H1 (cell line): Measurements from ENCODE around the gene SV2C. TPM values are rescaled to one million over a fixed set of nuclear protein-coding genes. Genes with fewer than 3 reads are reported as not detected.

Experiments
- CBX8 ChIP-seq: fragments of 300-800, 300-1000 bp; sonication (generic); IDR thresholded peaks from 2 replicates; pipeline ENCODE4 v1.7.1; 2016; ENCODE audit warnings: low read depth, low read length, borderline replicate concordance
- EZH2 ChIP-seq: fragments of 200-600 bp; sonication (generic); IDR thresholded peaks from 2 replicates; pipeline ENCODE4 v1.7.1; 2012; ENCODE audit warnings: low read depth, mild to moderate bottlenecking, moderate library complexity, low read length, inconsistent platforms; ENCODE audit not compliant: severe bottlenecking
- FOSL1 ChIP-seq: IDR thresholded peaks from 2 replicates; pipeline ENCODE4 v1.6.1; 2011; ENCODE audit warnings: mild to moderate bottlenecking, low read depth, low read length, moderate library complexity; ENCODE audit not compliant: insufficient read depth
- GABPA ChIP-seq: IDR thresholded peaks from 2 replicates; pipeline ENCODE4 v1.6.1; 2011; ENCODE audit warnings: mild to moderate bottlenecking, low read length, moderate library complexity, borderline replicate concordance; ENCODE audit not compliant: insufficient read depth
- GTF2F1 ChIP-seq: IDR thresholded peaks from 2 replicates; pipeline ENCODE4 v1.6.1; 2012; ENCODE audit warnings: low read depth, low read length, improper control_type of control experiment, borderline replicate concordance
- HDAC2 ChIP-seq, 2 experiments: fragments of 300-600 bp in 1 of 2; sonication (generic) in 1 of 2; IDR thresholded peaks; 2 replicates each; pipeline ENCODE4 v1.6.1; 2011 to 2012; ENCODE audit warnings: low read depth in 2 of 2, low read length in 2 of 2, mild to moderate bottlenecking in 2 of 2, moderate library complexity in 2 of 2, borderline replicate concordance in 1 of 2, inconsistent platforms in 1 of 2
- HDAC6 ChIP-seq: IDR thresholded peaks from one replicate; pipeline ENCODE4 v1.7.1; 2012; ENCODE audit warnings: low read depth, mild to moderate bottlenecking, inconsistent platforms, low read length, moderate library complexity
- JUND ChIP-seq: IDR thresholded peaks from 2 replicates; pipeline ENCODE4 v1.6.1; 2011; ENCODE audit warnings: mild to moderate bottlenecking, improper control_type of control experiment, low read length
- KDM5A ChIP-seq: fragments of 200-600 bp; IDR thresholded peaks from 2 replicates; pipeline ENCODE4 v1.7.1; 2012; ENCODE audit warnings: mild to moderate bottlenecking, low read length, inconsistent platforms, mixed read lengths
- NRF1 ChIP-seq: IDR thresholded peaks from 2 replicates; pipeline ENCODE4 v1.6.1; 2011; ENCODE audit warnings: mild to moderate bottlenecking, low read depth, low read length, improper control_type of control experiment
- POLR2A ChIP-seq, 2 experiments: IDR thresholded peaks; 1 replicate in 1 of 2; 2 replicates in 1 of 2; pipeline ENCODE4 v1.6.1; 2011; ENCODE audit warnings: low read depth in 2 of 2, low read length in 2 of 2, mild to moderate bottlenecking in 2 of 2; ENCODE audit errors: control extremely low read depth in 1 of 2
- POLR2AphosphoS5 ChIP-seq: IDR thresholded peaks from 2 replicates; pipeline ENCODE4 v1.6.1; 2011; ENCODE audit warnings: low read depth, low read length
- RAD21 ChIP-seq, 2 experiments: IDR thresholded peaks in 1 of 2; conservative IDR thresholded peaks in 1 of 2; 2 replicates each; pipeline ENCODE4 v1.6.1; 2011; ENCODE audit warnings: low read depth in 2 of 2, low read length in 2 of 2, improper control_type of control experiment in 1 of 2, inconsistent platforms in 1 of 2, mild to moderate bottlenecking in 1 of 2, moderate library complexity in 1 of 2
- SAP30 ChIP-seq: fragments of 300-600 bp; sonication (generic); IDR thresholded peaks from 2 replicates; pipeline ENCODE4 v1.7.1; 2012; ENCODE audit warnings: low read length, moderate library complexity, mild to moderate bottlenecking, inconsistent platforms; ENCODE audit not compliant: insufficient read depth, insufficient replicate concordance
- SP2 ChIP-seq: IDR thresholded peaks from 2 replicates; pipeline ENCODE4 v1.6.1; 2012; ENCODE audit warnings: mild to moderate bottlenecking, low read length, inconsistent platforms
- SP4 ChIP-seq: IDR thresholded peaks from 2 replicates; pipeline ENCODE4 v1.6.1; 2012; ENCODE audit warnings: low read length, inconsistent platforms
- TAF7 ChIP-seq: optimal IDR thresholded peaks from 2 replicates; pipeline ENCODE3; 2011; ENCODE audit warnings: low read depth, mild to moderate bottlenecking, inconsistent platforms, low read length, moderate library complexity, borderline replicate concordance
- TBP ChIP-seq: IDR thresholded peaks from 2 replicates; pipeline ENCODE4 v1.6.1; 2011; ENCODE audit warnings: low read depth, low read length, improper control_type of control experiment
- YY1 ChIP-seq: IDR thresholded peaks from 2 replicates; pipeline ENCODE4 v1.6.1; 2011; ENCODE audit warnings: low read depth, mild to moderate bottlenecking, low read length
- polyA plus RNA-seq, 7 experiments: library from polyadenylated mRNA; depleted of rRNA in 3 of 7; stranded (reverse) in 5 of 7; unstranded in 2 of 7; fragments of >200 nt in 5 of 7; fragments of 200-250 nt in 2 of 7; gene quantifications; 1 replicate in 5 of 7; 2 replicates in 1 of 7; 4 replicates in 1 of 7; pipeline versions ENCODE4 v1.2.1 to v1.2.3, GENCODE V29; 2011 to 2013; ENCODE audit warnings: missing spikeins in 2 of 7, mixed read lengths in 2 of 7
- total RNA-seq: library from RNA; stranded (reverse); fragmentation: NEBNext Ultra II Directional; extraction: Animal tissue kit (Norgen Biotek cat#: 25700); gene quantifications from 2 replicates; pipeline ENCODE4 v1.2.1, GENCODE V29; 2021
- TF ChIP-seq, protein P1 (sequence below): IDR thresholded peaks from 2 replicates; pipeline ENCODE4 v1.6.1; 2011; ENCODE audit warnings: low read length, improper control_type of control experiment
- TF ChIP-seq, protein P2 (sequence below): IDR thresholded peaks from 2 replicates; pipeline ENCODE4 v1.6.1; 2012; ENCODE audit warnings: inconsistent platforms
- TF ChIP-seq, protein P3 (sequence below): IDR thresholded peaks from 2 replicates; pipeline ENCODE4 v1.6.1; 2011; ENCODE audit warnings: low read depth, mild to moderate bottlenecking, low read length; ENCODE audit not compliant: insufficient read depth

Gene SV2C
- total and polyA plus RNA-seq, 2 of the 8 experiments (the other 6 are each of a cell fraction or from before 2014, with no cell fraction given): 0.08 to 0.24 TPM

DNA sequence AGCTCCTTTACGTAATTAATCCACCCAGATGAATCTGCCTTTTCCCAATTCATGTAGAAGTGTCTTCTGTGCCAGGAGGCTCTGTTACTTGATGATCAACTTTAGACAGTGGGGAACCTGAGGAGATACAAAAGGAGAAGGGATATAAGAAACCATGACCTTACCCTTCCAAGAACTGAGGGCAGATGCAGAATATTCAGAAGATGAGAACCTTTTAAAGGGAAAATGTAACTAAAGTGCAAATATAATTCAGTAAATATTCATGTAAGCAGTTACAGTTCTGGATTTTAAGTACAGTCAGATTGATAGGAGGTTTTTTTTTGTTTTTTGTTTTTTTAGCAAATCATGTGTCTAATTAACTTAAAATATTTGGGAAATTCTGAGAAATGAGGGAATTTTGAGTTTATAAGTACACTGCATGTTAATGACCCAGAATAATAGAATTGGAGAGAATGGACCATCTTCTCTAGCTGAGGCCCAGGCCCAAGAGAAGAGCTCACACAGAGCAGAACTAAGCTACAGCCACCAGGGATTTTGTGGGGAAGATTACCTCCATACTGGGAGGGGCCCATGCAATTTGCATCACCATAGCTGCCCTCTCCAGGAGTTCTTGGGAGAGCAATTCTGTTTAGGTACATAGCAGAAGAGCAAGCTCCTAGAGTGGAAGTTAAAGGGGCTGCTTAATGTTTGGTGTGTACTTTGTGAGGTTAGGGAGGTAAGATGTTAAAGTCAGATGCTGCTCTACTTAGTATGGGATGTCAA is 61.5 kb downstream of the SV2C start (continued):
- TF ChIP-seq POLR2AphosphoS5 (no peak), HDAC2 (IDR thresholded peaks at IDR 0.05; ENCODE audit: borderline replicate concordance in 1 of 2, low read depth in 2 of 2, low read length in 2 of 2) (peak in 1 of 2 experiments; percentile 79; a peak in 1 of 4 replicates), CBX8 (no peak), HDAC6 (no peak), KDM5A (no peak), SP4 (no peak), RAD21 (IDR thresholded peaks at IDR 0.05 in 1 of 2, conservative IDR thresholded peaks at IDR 0.05 in 1 of 2; ENCODE audit: low read depth in 2 of 2, low read length in 2 of 2) (peak in 1 of 2 experiments; percentile 9; a peak in 1 of 4 replicates), GTF2F1 (no peak), GABPA (no peak), YY1 (0 out of 2 replicates have a peak, but pooled peaks have one; percentile 14), JUND (no peak), EZH2 (no peak), TAF7 (no peak), FOSL1 (no peak), SP2 (no peak), SAP30 (no peak), POLR2A (IDR thresholded peaks at IDR 0.05; ENCODE audit: control extremely low read depth in 1 of 2, low read depth in 2 of 2, low read length in 2 of 2) (no peak), NRF1 (no peak), TBP (no peak)
- TF ChIP-seq, protein P1, sequence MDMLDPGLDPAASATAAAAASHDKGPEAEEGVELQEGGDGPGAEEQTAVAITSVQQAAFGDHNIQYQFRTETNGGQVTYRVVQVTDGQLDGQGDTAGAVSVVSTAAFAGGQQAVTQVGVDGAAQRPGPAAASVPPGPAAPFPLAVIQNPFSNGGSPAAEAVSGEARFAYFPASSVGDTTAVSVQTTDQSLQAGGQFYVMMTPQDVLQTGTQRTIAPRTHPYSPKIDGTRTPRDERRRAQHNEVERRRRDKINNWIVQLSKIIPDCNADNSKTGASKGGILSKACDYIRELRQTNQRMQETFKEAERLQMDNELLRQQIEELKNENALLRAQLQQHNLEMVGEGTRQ: no peak
- TF ChIP-seq, protein P2, sequence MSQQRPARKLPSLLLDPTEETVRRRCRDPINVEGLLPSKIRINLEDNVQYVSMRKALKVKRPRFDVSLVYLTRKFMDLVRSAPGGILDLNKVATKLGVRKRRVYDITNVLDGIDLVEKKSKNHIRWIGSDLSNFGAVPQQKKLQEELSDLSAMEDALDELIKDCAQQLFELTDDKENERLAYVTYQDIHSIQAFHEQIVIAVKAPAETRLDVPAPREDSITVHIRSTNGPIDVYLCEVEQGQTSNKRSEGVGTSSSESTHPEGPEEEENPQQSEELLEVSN: no peak
- TF ChIP-seq, protein P3, sequence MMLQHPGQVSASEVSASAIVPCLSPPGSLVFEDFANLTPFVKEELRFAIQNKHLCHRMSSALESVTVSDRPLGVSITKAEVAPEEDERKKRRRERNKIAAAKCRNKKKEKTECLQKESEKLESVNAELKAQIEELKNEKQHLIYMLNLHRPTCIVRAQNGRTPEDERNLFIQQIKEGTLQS: no peak
